ENCODE results near the gene POLR3B.
"Not testable (repeated sequence)": the region's sequence is repeated elsewhere in the genome, so short reads cannot be mapped to it uniquely, and the experiment has no call there.

POLR3B gene

GRCh38 chr12:106417926-106418910 is 60.7 kb downstream of the POLR3B start:
- FAIRE-seq = no peak

GRCh38 chr12:106418970-106419369 is 61.4 kb downstream of the POLR3B start:
- FAIRE-seq = no peak

- FAIRE-seq = no peak
These were observed 65.7 kb downstream of the POLR3B start for GRCh38 chr12:106423291-106423690.

GRCh38 chr12:106425061-106425702 is 67.6 kb downstream of the POLR3B start:
- FAIRE-seq = no peak

GRCh38 chr12:106427917-106428316 is 70.4 kb downstream of the POLR3B start:
- FAIRE-seq = no peak

- FAIRE-seq = no peak
These were observed 70.8 kb downstream of the POLR3B start for GRCh38 chr12:106428384-106428783.

GRCh38 chr12:106429043-106429552 is 71.5 kb downstream of the POLR3B start:
- FAIRE-seq = no peak

GRCh38 chr12:106429636-106430035 is 72.1 kb downstream of the POLR3B start:
- no peak for FAIRE-seq

- FAIRE-seq = no peak
These were observed 74.4 kb downstream of the POLR3B start for GRCh38 chr12:106431839-106432411.

- FAIRE-seq = no peak
These were observed 75.5 kb downstream of the POLR3B start for GRCh38 chr12:106433055-106433454.

GRCh38 chr12:106434526-106434925 is 77.0 kb downstream of the POLR3B start:
- no peak for FAIRE-seq

GRCh38 chr12:106436164-106436563 is 78.6 kb downstream of the POLR3B start:
- no peak for FAIRE-seq

GRCh38 chr12:106442575-106442974 is 85.0 kb downstream of the POLR3B start:
- FAIRE-seq = no peak

GRCh38 chr12:106445053-106445452 is 87.5 kb downstream of the POLR3B start:
- no peak for FAIRE-seq

- FAIRE-seq = no peak
These were observed 88.4 kb downstream of the POLR3B start for GRCh38 chr12:106445959-106446358.

GRCh38 chr12:106446419-106447092 is 89.0 kb downstream of the POLR3B start:
- FAIRE-seq = no peak

- FAIRE-seq = no peak
These were observed 94.8 kb downstream of the POLR3B start for GRCh38 chr12:106452309-106452708.

GRCh38 chr12:106455111-106455510 is 97.6 kb downstream of the POLR3B start:
- FAIRE-seq = no peak

GRCh38 chr12:106459124-106459523 is 101.6 kb downstream of the POLR3B start:
- no peak for FAIRE-seq

- FAIRE-seq = no peak
These were observed 102.0 kb downstream of the POLR3B start for GRCh38 chr12:106459534-106459933.

GRCh38 chr12:106461730-106462129 is 104.2 kb downstream of the POLR3B start:
- no peak for FAIRE-seq

- FAIRE-seq = not testable (repeated sequence)
These were observed 108.1 kb downstream of the POLR3B start for GRCh38 chr12:106465605-106466004.

- FAIRE-seq = not testable (repeated sequence)
These were observed 118.1 kb downstream of the POLR3B start for GRCh38 chr12:106475662-106476061.
